HG02840 (cell line): Measurements from ENCODE around the gene ZBTB38.

Experiments
- ATAC-seq: cut with Tn5 transposase; IDR thresholded peaks from one replicate; pipeline ENCODE4 v1.9.1; 2021; ENCODE audit warnings: mild to moderate bottlenecking, moderate library complexity, moderate number of reproducible peaks; ENCODE audit not compliant: unreplicated experiment, low FRiP score

The ZBTB38 gene

GRCh38 chr3:141336672-141337522 lies 31.4 kb upstream of the ZBTB38 start:
- peak; percentile 81 for ATAC-seq

DNA sequence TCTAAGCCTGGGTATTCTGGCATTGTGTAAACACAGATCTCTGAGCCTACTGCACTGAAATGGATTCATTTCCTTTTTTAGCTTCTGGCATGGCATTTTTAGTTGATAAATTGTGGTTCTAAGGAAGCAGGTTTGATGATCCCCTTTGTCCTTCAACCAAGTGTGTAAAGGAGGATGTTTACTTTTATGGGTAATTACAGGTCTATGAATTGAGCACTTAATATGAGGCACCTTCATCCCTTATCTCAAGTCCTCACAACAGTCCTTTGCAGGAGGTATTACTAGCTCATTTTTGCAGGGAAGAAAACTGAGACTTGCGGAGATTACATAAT lies 30.8 kb upstream of the ZBTB38 start:
- ATAC-seq: no peak

DNA sequence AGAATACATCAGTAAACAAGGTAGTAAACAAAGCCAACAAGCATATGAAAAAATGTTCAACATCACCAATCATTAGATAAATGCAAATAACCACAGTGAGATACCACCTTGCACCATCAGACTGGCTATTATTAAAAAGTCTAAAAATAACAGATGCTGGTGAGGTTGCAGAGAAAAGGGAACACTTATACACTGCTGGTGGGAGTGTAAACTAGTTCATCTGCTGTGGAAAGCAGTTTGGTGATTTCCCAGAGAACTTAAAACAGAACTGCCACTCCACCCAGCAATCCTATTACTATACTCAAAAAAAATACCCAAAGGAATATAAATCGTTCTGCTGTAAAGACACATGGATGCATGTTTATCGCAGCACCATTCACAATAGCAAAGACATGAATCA lies 30.3 kb upstream of the ZBTB38 start:
- ATAC-seq: no peak

- ATAC-seq: no peak
Observed at GRCh38 chr3:141338881-141339280, 29.4 kb upstream of the ZBTB38 start.

DNA sequence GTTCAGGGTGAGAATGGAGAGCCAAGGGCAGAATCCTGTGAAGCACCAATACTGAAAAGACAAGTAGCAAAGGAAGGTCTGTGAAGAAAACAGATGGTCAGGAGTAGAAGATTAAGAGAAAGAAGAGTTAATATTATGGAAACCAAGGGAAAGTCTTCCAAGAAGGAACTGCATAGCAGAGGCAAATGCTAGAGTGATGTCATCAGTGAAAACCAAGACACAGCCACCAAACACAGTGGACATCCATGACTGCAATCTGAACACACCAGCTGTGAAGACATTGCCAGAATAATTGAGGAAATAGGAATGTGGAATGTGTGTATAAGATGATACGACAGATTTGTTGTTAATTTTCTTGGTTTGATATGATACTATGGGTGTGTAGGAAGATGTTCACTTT lies 26.8 kb upstream of the ZBTB38 start:
- ATAC-seq: no peak

- ATAC-seq: no peak
Observed at GRCh38 chr3:141342386-141342785, 25.9 kb upstream of the ZBTB38 start.

DNA sequence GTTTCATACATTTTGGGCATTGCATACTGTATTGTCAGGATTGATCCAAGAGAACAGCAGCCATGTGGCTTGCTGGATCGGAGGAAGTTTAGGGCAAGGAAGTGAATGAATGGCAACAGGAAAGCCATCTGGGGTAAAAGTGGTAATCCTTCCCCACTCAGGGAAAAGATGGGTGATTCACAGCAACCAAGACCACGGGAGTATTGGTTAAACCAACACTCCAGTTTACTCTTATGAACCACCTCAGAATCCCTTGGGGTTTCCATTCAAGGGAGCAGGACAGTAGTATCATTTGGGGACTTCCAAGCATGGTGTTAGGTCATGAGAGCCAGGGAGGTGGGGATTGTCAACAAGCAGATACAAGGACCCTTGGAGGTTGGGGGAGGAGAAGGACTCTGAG lies 25.2 kb upstream of the ZBTB38 start:
- ATAC-seq: no peak

GRCh38 chr3:141343865-141344271 lies 24.4 kb upstream of the ZBTB38 start:
- ATAC-seq: no peak

DNA sequence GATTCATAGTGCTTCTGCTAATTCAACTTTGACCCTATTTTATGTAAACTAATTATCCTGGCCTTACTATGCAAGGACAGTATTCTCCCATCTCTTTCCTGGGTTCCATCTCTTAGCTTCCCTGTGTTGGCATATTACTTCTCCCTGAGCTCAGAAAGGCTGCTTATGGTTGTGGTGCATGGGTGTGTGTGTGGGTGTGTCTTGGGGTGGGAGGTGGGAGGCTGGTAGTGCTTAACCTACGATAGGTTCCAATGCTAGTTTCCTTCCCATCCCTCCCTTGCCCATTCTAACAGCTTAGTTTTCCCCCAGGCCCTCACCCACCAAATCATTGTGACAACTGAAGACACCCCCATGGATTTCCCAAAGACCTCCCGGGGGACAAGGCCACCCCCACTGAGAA lies 22.8 kb upstream of the ZBTB38 start:
- ATAC-seq: no peak

DNA sequence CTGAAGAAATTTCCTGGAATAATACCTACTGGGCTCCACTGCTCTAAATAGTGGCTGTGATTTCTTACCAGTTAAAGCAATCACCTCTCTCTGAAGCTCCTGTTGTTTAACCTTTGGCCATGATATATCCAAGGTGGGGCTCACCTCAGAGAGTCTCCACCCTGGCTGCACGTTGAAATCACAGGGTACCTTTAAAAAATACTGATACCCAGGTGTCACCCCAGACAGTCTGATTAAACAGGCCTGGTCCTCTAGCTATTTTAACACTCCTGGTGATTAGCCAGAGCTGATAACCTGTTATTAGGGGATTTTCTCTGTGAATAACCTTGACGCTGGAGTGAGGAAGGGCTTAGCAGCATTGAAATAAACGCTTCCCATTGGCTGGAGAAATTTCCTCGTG lies 22.3 kb upstream of the ZBTB38 start:
- no peak for ATAC-seq

GRCh38 chr3:141346418-141346817 lies 21.9 kb upstream of the ZBTB38 start:
- no peak for ATAC-seq

GRCh38 chr3:141346839-141347238 lies 21.5 kb upstream of the ZBTB38 start:
- ATAC-seq: no peak

DNA sequence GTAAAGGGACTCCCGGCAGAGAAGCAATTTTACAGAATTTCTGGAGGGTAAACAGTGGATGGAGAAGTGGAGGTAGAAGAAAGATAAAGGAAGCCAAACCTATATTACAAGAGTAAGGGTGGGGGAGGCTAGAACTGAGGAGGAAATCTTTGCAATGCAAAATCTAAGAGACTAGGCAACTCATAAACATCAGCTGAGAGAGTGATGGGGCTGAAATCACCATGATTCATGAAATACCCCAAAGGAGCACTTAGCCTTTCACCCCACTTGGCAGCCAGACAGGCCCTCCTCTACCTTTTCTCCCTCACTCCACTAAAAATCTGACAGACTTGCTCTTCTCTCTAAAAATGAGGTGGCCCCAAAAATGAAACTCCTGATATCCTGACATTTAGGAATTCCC lies 19.5 kb upstream of the ZBTB38 start:
- ATAC-seq: no peak

- no peak for ATAC-seq
Observed at GRCh38 chr3:141349711-141350110, 18.6 kb upstream of the ZBTB38 start.

GRCh38 chr3:141350666-141351065 lies 17.6 kb upstream of the ZBTB38 start:
- no peak for ATAC-seq

DNA sequence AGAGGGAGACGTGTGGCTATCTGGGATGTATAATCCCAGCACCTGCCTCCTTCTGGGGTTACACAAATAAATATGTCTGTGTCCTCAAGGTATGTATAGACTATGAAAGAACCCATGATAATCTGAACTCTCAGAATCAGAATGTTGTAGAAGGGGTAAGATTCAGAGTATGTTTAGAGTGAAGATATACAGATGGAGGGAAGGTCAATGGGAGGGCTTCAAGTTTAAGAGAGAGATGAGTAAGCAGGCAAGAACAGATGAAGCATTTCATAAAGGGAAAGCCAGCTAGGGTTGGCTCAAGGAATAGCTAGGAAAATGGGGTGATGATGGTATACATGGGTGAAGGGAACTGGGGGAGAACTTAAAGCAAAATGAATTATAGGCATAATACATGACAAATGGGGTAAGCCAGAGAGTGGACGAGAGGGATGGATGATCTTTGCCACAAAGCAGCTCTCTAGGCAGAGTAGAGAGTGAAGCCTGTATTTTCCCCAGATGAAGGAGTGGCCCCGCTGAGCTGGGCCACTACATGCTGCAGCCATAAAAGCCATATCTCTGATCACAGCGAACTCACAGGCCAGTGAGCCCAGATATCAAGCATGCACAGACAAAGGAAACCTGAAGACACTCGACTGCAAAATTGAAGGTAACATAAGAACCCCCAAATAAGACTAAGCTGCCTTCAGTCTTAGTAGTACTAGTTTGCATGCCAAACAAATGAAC lies 15.9 kb upstream of the ZBTB38 start:
- ATAC-seq: no peak

GRCh38 chr3:141353652-141354495 lies 14.4 kb upstream of the ZBTB38 start:
- ATAC-seq: no peak

DNA sequence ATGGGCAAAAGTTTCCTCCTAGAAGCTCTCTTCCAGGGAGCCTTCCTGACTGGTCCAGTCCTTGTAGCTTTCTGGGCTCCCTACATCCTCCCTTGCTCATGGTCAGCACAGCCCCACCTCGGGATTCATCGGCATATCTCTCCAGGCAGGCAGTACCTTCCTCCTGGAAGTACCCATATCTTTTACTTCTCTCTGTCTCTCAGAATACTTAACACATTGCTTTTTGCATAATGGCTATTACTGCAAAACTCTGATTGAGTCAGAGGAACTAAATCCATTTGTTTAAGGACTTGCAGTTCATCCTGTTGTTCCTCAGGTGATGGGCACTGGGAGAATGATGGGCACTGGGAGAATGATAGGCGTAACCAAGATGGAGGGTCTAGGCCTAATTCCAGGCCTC lies 13.8 kb upstream of the ZBTB38 start:
- ATAC-seq: no peak

DNA sequence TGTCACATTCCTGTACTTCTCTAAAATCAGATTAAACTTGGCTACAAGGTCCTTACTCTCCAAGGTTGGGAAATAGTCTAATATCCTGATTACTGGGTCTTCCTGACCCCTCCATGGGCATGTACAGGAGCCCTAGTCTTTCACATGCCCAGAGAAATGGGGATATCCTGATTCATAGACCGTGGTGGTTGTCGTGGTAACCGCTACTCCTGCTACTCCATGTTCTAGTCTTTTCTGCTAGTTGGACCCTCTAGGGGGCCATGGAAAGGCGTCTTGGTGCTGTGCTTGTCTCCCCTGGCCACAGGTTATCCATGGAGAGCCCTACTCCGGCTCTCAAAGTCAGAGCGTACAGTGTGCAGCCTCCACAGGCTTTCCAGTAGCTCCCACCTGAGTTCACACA lies 13.1 kb upstream of the ZBTB38 start:
- no peak for ATAC-seq

DNA sequence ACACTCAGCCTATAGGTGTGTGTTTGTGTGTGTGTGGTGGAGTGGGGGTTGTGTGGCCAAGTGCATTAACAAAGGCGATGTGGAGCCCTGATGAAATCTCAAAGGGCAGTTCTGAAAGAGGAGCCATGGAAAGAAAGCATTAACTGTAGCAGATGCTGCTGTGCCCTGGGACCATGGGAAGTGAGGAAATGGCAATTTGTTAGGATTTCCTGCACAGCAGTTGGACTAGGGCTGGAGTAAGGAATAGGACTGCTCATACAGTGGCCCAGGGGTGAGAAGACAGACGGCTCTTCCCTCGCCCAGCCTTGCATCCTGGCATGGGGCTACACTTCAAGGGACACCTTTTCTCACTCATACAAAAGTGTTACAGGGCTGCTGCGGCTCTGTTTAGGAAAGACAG lies 12.3 kb upstream of the ZBTB38 start:
- ATAC-seq: no peak

DNA sequence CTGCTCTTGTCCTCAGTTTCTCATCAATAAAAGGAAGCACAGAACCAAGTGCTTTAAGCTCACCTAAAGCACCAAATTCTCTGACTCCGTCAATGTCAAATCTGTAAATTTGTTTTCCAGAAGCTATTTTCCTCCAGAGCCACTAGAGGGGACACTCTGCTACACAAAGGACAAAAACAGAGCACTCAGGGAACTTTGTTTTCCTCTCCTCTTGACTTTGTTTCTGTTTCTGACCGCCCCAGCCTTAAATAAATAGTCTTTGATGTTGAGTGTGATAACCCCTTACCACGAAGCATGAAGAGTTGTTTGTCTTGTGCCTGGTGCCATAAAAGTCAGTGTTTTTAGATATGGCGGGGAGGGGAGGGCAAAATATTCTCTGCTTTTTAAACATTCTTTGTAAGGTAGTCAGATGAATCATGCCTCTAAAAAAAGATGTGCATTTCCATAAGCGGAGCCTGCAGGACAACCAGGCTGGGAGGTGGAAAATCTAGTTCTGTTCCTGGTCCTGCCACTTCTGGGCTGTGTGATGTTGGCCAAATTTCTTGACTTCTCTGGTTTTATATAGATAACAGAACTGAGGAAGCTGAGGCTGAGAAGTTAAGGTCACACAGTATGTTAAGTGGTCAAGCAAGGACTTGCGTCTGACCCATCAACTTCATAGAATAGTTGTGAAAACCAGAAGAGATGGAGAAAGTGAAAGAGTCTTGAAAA lies 7.3 kb upstream of the ZBTB38 start:
- ATAC-seq: no peak
